Endothelial cell of umbilical vein (primary cell): Measurements from ENCODE around the gene ACTN1.

Experiments used
- CTCF ChIP-seq, 2 donors: IDR thresholded peaks; 1 replicate in 1 of 2; 2 replicates in 1 of 2; pipeline ENCODE4 v1.5.1; 2011; ENCODE audit warnings: low read length in 2 of 2, mild to moderate bottlenecking in 2 of 2, moderate library complexity in 2 of 2, control low read depth in 1 of 2, inconsistent platforms in 1 of 2, low read depth in 1 of 2; ENCODE audit not compliant: insufficient read depth in 1 of 2; ENCODE audit errors: extremely low read depth in 1 of 2
- EZH2 ChIP-seq: IDR thresholded peaks from 2 replicates; pipeline ENCODE4 v1.6.1; 2012; ENCODE audit warnings: borderline replicate concordance, low read depth, mild to moderate bottlenecking, moderate library complexity, low read length, inconsistent platforms; ENCODE audit not compliant: severe bottlenecking
- FOS ChIP-seq: IDR thresholded peaks from 2 replicates; pipeline ENCODE4 v1.6.1; 2011; ENCODE audit warnings: mild to moderate bottlenecking, low read length, moderate library complexity, borderline replicate concordance; ENCODE audit not compliant: insufficient read depth
- GATA2 ChIP-seq: IDR thresholded peaks from 2 replicates; pipeline ENCODE4 v1.7.0; 2011; ENCODE audit warnings: low read depth, mild to moderate bottlenecking, moderate library complexity, mixed read lengths, low read length; ENCODE audit not compliant: insufficient read length, insufficient read depth
- JUN ChIP-seq: IDR thresholded peaks from 2 replicates; pipeline ENCODE4 v1.6.1; 2011; ENCODE audit warnings: borderline replicate concordance, low read depth; ENCODE audit not compliant: insufficient read length, insufficient read depth
- MAX ChIP-seq: IDR thresholded peaks from 2 replicates; pipeline ENCODE4 v1.6.1; 2011; ENCODE audit not compliant: insufficient read depth, insufficient read length
- MYC ChIP-seq: IDR thresholded peaks from one replicate; pipeline ENCODE4 v1.6.1; 2011; ENCODE audit warnings: mild to moderate bottlenecking, low read depth, low read length
- POLR2A ChIP-seq: IDR thresholded peaks from 2 replicates; pipeline ENCODE4 v1.6.1; 2012; ENCODE audit warnings: low read depth, mild to moderate bottlenecking, control low read depth, low read length
- POLR2AphosphoS5 ChIP-seq: IDR thresholded peaks from 2 replicates; pipeline ENCODE4 v1.6.1; 2012; ENCODE audit warnings: low read depth, mild to moderate bottlenecking, control low read depth, low read length, moderate library complexity; ENCODE audit not compliant: insufficient read depth

- TF ChIP-seq CTCF (IDR thresholded peaks at IDR 0.05; ENCODE audit: extremely low read depth in 1 of 2, insufficient read depth in 1 of 2, low read depth in 1 of 2, low read length in 2 of 2) = no peak
- no peak for TF ChIP-seq EZH2
- TF ChIP-seq POLR2A = no peak
- no peak for TF ChIP-seq MAX
- TF ChIP-seq FOS = no peak
- TF ChIP-seq POLR2AphosphoS5 = no peak
- TF ChIP-seq MYC = no peak
- TF ChIP-seq JUN = no peak
- no peak for TF ChIP-seq GATA2
These were observed 136.8 kb downstream of the ACTN1 start for GRCh38 chr14:68842298-68842697.
